Activated naive CD4-positive, alpha-beta T cell (primary cell): ENCODE results near the gene TTLL3.

Experiments used
- DNase-seq, 4 experiments: peaks; one replicate each; lab custom pipeline; 2025; lab: John Stamatoyannopoulos, UW

The TTLL3 gene

GRCh38 chr3:9806688-9807589 is 3.1 kb upstream of the TTLL3 start:
- no peak for DNase-seq

DNA sequence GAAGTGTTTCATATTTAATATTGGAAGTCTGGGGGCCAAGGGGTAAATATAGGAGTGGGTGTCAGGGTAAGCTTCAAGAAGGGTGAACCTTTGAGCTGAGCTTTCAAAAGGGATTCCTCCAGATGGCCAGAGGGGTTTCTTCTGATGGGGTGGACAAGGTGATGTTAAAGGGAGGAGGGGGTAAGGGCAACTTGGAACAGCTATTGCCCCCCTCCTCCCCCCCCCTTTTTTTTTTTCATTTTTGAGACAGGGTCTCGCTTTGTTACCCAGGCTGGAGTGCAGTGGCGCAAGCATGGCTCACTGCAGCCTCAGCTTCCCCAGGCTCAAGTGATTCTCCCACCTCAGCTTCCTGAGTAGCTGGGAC is 2.1 kb upstream of the TTLL3 start:
- no peak for DNase-seq

GRCh38 chr3:9808345-9809037 is 1.6 kb upstream of the TTLL3 start:
- peak in 2 of 4 experiments; percentile 11 to 35 for DNase-seq

DNA sequence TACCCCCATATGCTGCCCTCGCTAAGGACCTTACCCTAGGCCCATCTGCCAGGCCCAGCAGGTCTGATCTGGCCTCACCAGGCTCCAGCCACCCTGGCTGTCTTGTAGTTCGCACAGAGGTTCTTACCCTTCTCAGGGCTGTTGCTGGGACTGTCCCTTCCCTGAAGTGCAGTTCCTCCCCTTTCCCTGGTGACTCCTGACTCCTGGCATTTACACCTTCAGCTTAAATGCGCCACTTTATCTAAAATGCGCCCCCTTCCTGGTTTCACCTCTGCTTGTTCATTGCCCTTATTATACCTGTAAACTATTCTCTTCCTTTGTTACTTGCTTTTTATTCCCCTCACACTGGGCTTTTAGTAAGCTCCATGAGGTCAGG is 835 bp upstream of the TTLL3 start:
- DNase-seq, result no peak

DNA sequence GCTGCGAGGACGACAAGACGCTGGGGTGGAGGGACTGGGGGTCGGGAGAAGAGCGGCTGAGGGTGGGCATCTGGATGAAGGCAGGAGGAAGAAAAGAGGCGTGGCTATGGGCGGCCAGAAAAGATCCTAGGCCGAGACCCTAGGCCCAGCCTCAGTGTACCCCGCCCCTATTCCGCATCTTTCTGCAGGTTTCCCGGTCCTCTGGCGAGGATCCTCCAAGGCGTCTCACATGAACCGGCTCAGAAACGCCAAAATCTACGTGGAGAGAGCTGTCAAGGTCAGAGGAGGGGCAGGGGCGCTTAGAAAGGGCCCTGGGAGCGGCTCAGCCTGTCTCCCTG is 340 bp downstream of the TTLL3 start:
- no peak for DNase-seq

GRCh38 chr3:9810846-9811245 is 784 bp downstream of the TTLL3 start:
- DNase-seq, result no peak

DNA sequence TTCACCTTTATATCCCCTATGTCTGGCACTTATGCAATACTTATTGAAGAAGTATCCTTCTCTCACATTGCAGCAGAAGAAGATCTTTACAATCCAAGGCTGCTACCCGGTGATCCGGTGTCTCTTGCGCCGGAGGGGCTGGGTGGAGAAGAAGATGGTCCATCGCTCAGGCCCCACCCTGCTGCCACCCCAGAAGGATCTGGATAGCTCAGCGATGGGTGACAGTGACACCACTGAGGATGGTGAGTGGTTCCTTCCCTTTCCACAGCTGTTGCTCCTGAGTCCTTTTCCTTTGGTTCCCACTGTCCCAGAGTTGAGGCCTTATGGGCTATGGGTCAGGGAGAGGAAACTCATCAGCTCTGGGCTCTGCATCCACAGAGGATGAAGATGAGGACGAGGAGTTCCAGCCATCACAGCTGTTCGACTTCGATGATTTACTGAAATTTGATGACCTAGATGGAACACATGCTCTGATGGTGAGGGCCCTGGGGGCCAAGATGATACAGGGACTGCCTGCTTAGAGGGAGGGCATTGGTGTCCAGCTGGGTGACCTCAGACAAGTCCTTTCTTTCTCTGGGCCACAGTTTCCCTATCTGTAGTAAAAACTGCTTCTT is 2.9 kb downstream of the TTLL3 start:
- DNase-seq, result no peak

DNA sequence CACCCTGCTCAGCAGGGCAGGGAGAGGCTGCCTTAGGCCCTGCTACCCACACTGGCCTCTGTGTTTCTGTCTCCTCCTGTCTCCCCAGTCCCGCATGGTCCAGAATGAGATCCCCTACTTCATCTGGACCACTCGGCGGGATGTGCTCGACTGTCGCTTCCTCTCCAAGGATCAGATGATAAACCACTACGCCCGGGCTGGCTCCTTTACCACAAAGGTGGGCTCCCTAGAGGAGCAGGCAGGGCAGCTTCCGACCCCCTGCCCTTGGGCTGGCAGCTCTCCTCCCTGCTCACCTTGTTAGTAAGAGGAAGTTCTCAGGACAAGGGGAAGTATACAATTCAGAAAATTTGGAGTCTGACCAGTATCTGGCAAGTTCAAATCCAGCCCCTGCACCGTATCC is 5.9 kb downstream of the TTLL3 start:
- no peak for DNase-seq

GRCh38 chr3:9817436-9817835 is 7.4 kb downstream of the TTLL3 start:
- no peak for DNase-seq

- no peak for DNase-seq
Measured at GRCh38 chr3:9818666-9819335, 8.7 kb downstream of the TTLL3 start.

- no peak for DNase-seq
Measured at GRCh38 chr3:9820543-9820942, 10.5 kb downstream of the TTLL3 start.

DNA sequence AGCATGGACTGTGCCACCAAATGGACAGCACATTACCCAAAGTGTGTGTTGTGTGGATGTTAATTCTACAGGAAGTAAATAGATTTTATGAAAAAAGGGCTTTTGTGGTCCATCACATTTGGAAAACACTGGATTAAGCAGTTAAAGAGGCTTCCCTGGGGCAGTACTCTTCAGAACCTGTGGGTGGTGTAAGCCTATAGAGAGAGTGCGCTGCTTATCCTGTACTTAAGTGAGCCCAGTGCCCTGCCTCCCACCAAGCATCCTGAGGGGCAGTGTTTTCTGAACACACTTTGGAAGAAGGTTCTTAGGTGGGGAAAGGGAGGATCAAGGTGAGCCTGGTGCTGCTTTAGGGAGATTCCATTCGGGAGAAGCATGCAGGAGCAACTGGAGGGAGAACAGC is 10.9 kb downstream of the TTLL3 start:
- no peak for DNase-seq

DNA sequence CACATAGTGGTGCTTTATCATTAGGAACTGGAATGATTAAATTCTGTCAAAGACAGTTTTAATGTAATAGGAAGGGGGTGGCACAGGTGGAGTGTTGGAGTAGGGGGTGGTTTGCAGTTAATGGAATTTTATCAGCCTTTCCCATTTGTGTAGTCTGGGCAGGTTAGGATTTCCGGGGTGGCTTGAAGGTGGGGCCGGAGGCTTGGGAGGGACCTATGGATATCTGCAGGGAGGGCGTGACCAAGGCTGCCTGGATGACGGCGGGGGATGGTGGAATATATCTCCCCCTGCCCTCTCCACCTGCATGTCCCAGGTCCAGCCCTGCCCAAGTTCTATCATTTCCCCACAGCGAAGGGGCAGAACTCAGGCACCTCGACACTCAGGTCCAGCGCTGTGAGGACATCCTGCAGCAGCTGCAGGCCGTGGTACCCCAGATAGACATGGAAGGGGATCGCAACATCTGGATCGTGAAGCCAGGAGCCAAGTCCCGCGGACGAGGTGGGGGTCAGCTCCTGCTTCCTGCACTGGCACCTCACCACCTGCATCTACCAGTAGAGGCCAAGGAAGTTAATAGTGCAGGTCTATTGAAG is 15.5 kb downstream of the TTLL3 start:
- no peak for DNase-seq

- no peak for DNase-seq
Measured at GRCh38 chr3:9826815-9827573, 16.9 kb downstream of the TTLL3 start.

DNA sequence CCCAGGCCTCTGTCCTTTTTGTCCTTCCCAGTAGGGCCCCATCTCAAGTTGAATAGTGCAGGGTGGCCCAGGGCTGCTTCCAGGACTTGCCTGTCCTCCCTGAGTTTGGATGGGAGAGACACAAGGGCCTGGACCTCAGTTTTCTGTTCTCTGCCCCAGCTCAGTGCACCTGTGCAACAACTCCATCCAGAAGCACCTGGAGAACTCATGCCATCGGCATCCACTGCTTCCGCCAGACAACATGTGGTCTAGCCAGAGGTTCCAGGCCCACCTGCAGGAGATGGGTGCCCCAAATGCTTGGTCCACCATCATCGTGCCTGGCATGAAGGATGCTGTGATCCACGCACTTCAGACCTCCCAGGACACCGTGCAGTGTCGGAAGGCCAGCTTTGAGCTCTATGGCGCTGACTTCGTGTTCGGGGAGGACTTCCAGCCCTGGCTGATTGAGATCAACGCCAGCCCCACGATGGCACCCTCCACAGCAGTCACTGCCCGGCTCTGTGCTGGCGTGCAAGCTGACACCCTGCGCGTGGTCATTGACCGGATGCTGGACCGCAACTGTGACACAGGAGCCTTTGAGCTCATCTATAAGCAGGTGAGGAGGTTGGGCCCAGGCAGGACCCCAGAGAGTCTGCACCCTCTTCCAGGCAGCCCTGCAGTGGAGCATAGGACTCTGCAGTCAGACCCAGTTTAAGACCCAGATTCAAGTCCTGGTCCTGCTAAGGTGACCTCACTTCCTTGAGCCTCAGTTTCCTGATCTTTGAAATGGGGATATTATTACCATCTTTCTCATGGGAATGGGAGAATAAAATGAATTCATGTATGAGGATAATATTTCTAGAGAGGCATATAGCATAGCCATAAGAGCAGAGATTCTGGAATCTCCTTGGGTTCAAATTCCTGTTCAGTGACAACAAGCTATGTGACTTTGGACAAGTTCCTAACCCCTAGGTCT is 19.0 kb downstream of the TTLL3 start:
- DNase-seq, result no peak

DNA sequence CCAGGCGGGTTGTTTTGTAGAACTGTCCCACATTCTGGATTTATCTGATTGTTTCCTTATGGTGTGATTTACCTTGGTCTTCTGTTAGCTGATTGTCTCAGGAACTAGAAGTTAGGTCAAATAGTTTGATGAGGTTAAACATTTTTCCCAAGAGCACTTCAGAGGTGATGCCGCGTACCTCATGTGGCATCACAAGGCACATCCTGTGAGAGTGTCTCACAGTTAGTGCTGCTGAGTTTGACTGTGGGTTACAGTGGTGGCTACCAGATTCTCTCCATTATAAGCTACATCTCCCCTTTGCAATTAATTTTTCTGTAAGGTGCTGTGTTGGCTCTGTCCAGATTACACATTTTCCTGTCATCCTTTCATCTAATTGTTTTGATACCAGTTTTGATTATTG is 21.2 kb downstream of the TTLL3 start:
- DNase-seq, result no peak

- no peak for DNase-seq
Measured at GRCh38 chr3:9833078-9833477, 23.0 kb downstream of the TTLL3 start.

DNA sequence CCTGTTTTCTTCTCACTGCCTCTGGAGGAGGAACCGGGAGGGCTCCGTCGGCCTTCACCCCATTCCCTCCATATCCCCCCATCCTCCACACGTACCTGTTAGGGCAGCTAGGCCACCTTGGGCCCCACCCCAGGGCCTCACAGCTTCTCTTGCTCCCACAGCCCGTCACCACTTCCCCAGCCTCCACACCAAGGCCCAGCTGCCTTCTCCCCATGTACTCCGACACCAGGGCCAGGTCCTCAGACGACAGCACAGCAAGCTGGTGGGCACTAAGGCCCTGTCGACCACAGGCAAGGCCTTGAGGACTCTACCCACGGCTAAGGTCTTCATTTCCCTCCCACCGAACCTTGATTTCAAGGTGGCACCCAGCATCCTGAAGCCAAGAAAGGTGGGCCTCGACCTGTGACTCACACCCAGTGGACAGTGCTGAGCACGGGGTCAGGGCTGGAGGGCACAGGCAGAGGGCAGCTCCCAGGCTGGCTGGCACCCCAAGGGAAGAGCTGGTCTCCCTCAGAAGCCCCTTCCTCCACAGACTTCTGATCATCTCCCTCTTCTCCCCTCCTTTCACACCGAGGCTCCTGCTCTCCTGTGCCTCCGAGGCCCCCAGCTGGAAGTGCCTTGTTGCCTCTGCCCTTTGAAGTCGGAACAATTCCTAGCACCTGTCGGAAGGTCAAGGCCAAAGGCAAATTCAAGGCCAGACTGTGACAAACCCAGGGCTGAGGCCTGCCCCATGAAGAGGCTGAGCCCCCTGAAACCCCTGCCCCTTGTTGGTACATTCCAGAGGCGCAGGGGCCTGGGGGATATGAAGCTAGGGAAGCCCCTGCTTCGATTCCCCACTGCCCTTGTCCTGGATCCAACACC is 24.7 kb downstream of the TTLL3 start:
- DNase-seq, result no peak
